ENCODE measurements around the gene RPE. TPM values are rescaled to one million over a fixed set of nuclear protein-coding genes. Genes with fewer than 3 reads are reported as not detected.

The RPE gene
- total and polyA plus RNA-seq, 2 donors (not counting 1 experiment from before 2014, with no cell fraction given), result 16.3 to 47.8 TPM

GRCh38 chr2:209993968-209994367, 8.5 kb upstream of the RPE start:
- Mint-ChIP-seq H3K4me1 (no peaks in the 10 kb centered on the region), H3K4me3 (no peak overlapping the region), H3K27me3 (peaks cover 19% of the 10 kb centered on the region), H3K27ac (no peak overlapping the region), H3K9me3 (ENCODE audit: insufficient read depth) (no peaks in the 10 kb centered on the region)
- intact Hi-C loops (cut with micrococcal nuclease), result no loop called here
- H3K4me3 ChIP-seq (ENCODE audit: control extremely low read depth in 1 of 5, extremely low read depth in 1 of 5, insufficient read depth in 1 of 5, low read depth in 2 of 5, low read length in 4 of 5), result no peak overlapping the region
- H3K27me3 ChIP-seq (replicated peaks in 1 of 4; ENCODE audit: control extremely low read depth in 1 of 4, control insufficient read depth in 3 of 4, insufficient read depth in 4 of 4, low read length in 3 of 4), result peaks cover 0 to 14% (median 1%) of the 10 kb centered on the region in 4 experiments
- POLR2A ChIA-PET, result no interaction called here
- 98% methylated on average over 9 of the region's 9 CpGs for WGBS (ENCODE audit: insufficient coverage)
- no peaks in the 10 kb centered on the region for H3K4me1 ChIP-seq (ENCODE audit: control insufficient read depth in 2 of 2, insufficient read depth in 2 of 2, low read length in 2 of 2)
- ATAC-seq (ENCODE audit: low read depth) (no peak), DNase-seq (no peak)
- H3K9me3 ChIP-seq (ENCODE audit: control extremely low read depth in 1 of 3, control insufficient read depth in 2 of 3, insufficient read depth in 1 of 3, low read length in 2 of 3), result peaks cover 0 to 1% (median 0%) of the 10 kb centered on the region in 3 donors
- no peak overlapping the region for H3K9ac ChIP-seq (ENCODE audit: low read length)
- no peak overlapping the region for H3K27ac ChIP-seq (ENCODE audit: low read length in 2 of 2)
- H3K4me2 ChIP-seq (replicated peaks; ENCODE audit: low read depth, low read length, poor library complexity, severe bottlenecking), result no peak overlapping the region
- H3K36me3 ChIP-seq (replicated peaks in 1 of 2; ENCODE audit: control extremely low read depth in 1 of 2, control insufficient read depth in 1 of 2, extremely low read depth in 1 of 2, insufficient read depth in 2 of 2, low read length in 1 of 2), result no peaks in the 10 kb centered on the region
- H4K20me1 ChIP-seq (ENCODE audit: control insufficient read depth, insufficient read depth, low read length, poor library complexity, severe bottlenecking), result no peaks in the 10 kb centered on the region
- no peak for TF ChIP-seq EZH2 (IDR thresholded peaks at IDR 0.05; ENCODE audit: borderline replicate concordance, insufficient read depth, low read depth, low read length, poor library complexity, severe bottlenecking)
- TF ChIP-seq CTCF (IDR thresholded peaks at IDR 0.05), result no peak
- CTCF ChIA-PET, result no interaction called here
- H2AFZ ChIP-seq (ENCODE audit: insufficient read depth, low read depth, low read length, poor library complexity, severe bottlenecking), result no peak overlapping the region
- no peaks in the 10 kb centered on the region for H3K79me2 ChIP-seq (ENCODE audit: control insufficient read depth, insufficient read depth, low read length)

DNA sequence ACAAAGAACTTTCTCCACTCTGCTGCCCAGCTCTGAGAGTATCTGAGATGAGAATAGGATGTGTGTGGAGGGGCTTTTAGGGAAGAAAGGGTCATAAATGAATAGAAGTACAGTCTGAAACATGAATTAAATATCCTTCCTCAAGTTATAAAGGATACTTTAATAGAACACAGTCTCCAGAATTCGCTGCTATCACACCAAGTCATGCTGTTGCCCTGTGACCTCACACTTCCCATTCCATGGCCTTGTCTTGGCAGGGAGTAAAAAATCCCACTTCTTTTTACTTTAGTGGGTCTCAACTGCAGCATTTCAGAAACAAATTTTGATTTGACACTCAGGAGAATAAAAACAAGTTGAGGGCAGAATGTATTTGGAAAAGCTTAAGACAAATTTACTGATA, 3.8 kb upstream of the RPE start:
- peaks cover 7% of the 10 kb centered on the region for H4K20me1 ChIP-seq (ENCODE audit: control insufficient read depth, insufficient read depth, low read length, poor library complexity, severe bottlenecking)
- H3K4me2 ChIP-seq (replicated peaks; ENCODE audit: low read depth, low read length, poor library complexity, severe bottlenecking), result no peak overlapping the region
- intact Hi-C loops (cut with micrococcal nuclease), result no loop called here
- H3K4me1 ChIP-seq (ENCODE audit: control insufficient read depth in 2 of 2, insufficient read depth in 2 of 2, low read length in 2 of 2), result peaks cover 12 to 16% of the 10 kb centered on the region in 2 donors
- H3K27me3 ChIP-seq (replicated peaks in 1 of 4; ENCODE audit: control extremely low read depth in 1 of 4, control insufficient read depth in 3 of 4, insufficient read depth in 4 of 4, low read length in 3 of 4), result no peaks in the 10 kb centered on the region
- no peak overlapping the region for H3K27ac ChIP-seq (ENCODE audit: low read length in 2 of 2)
- no peak for TF ChIP-seq CTCF (IDR thresholded peaks at IDR 0.05)
- TF ChIP-seq EZH2 (IDR thresholded peaks at IDR 0.05; ENCODE audit: borderline replicate concordance, insufficient read depth, low read depth, low read length, poor library complexity, severe bottlenecking), result no peak
- peaks cover 11% of the 10 kb centered on the region for H3K79me2 ChIP-seq (ENCODE audit: control insufficient read depth, insufficient read depth, low read length)
- WGBS (ENCODE audit: insufficient coverage), result no CpG with 5 or more reads among the region's 1 CpG
- ChIA-PET CTCF (interaction anchor here (1.4 kb wide), 1 partner anchor 192 kb away, joined by 3 read pairs; no protein-coding TSS in a partner anchor), POLR2A (no interaction called here)
- no peak overlapping the region for H2AFZ ChIP-seq (ENCODE audit: insufficient read depth, low read depth, low read length, poor library complexity, severe bottlenecking)
- H3K4me3 ChIP-seq (ENCODE audit: control extremely low read depth in 1 of 5, extremely low read depth in 1 of 5, insufficient read depth in 1 of 5, low read depth in 2 of 5, low read length in 4 of 5), result no peak overlapping the region
- Mint-ChIP-seq H3K4me1 (peaks cover 17% of the 10 kb centered on the region), H3K27ac (no peak overlapping the region), H3K27me3 (peaks cover 7% of the 10 kb centered on the region), H3K9me3 (ENCODE audit: insufficient read depth) (no peaks in the 10 kb centered on the region), H3K4me3 (no peak overlapping the region)
- ATAC-seq (ENCODE audit: low read depth) (no peak), DNase-seq (no peak)
- H3K9me3 ChIP-seq (ENCODE audit: control extremely low read depth in 1 of 3, control insufficient read depth in 2 of 3, insufficient read depth in 1 of 3, low read length in 2 of 3), result peaks cover 0 to 5% (median 1%) of the 10 kb centered on the region in 3 donors
- H3K9ac ChIP-seq (ENCODE audit: low read length), result no peak overlapping the region
- no peaks in the 10 kb centered on the region for H3K36me3 ChIP-seq (replicated peaks in 1 of 2; ENCODE audit: control extremely low read depth in 1 of 2, control insufficient read depth in 1 of 2, extremely low read depth in 1 of 2, insufficient read depth in 2 of 2, low read length in 1 of 2)

Measured in B cell (primary cell).